ENCODE results near the gene ARHGAP1.

Gene ARHGAP1

DNA sequence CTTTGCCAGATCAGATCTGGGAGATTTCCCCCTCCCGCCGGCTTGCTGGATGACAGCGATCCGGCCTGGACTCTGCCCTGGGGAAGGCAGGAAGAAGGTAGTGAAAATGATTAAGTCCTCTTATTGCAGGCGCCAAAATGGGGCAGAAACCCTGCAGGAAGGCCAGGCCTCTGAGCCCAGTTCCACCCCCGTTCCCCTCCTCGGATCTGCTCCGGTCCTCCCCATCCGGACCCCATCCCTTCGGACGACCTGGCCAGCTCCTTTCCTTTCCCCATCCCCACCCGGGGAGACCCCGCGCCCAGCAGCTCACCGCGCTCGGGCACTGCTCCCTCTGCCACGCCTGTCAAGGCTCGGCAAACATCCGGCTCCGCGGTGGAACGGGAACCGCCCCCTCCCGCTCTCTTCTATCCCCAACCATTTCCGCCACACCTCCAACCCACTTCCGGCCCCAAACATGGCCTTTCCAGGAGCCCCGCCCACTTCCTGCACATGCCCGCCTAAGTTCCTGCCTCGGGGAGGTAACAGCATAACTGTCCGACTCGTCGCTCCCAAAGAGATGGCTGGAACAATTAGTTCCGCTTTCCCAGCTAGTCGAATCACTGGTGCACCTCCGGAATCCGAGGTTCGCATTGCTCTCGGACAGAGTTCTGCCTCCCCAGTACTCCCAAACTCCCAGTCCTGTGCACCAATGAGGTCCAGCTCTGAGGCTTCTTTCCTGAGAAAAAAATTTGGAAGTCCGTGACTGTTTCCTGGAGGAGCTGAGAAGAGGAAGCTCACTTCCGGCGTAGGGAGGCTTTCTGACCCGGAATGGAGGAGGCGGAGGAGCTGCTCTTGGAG lies at the start of gene ARHGAP1, which contains the start of gene ZNF408:
Gene ARHGAP1, minus strand, starts transcription at position 379 of the 837 bp plus-strand sequence. CDS start 4,512 bp downstream, outside the sequence.
Gene ZNF408, plus strand, starts transcription at position 791 of the 837 bp plus-strand sequence. Its CDS starts 17 bp downstream, at position 808.
- DNase-seq (ENCODE audit: low read depth in 1 of 2, low spot score in 1 of 2), result peak; percentile 97 to 98

DNA sequence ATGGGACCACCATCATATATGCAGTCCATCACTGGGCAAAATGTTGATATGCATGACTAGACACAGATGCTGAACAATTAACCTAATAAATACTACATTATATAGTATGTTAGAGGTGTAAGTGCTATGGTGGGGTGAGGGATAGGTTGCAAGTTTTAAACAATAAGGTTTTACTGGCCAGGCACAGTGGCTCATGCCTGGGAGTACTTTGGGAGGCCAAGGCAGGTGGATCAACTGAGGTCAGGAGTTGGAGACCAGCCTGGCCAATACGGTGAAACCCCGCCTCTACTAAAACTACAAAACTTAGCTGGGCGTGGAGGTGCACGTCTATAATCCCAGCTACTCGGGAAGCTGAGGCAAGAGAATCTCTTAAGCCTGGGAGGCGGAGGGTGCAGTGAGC lies 46.7 kb upstream of the ARHGAP1 start:
- DNase-seq (ENCODE audit: low read depth in 1 of 2, low spot score in 1 of 2), result no peak

DNA sequence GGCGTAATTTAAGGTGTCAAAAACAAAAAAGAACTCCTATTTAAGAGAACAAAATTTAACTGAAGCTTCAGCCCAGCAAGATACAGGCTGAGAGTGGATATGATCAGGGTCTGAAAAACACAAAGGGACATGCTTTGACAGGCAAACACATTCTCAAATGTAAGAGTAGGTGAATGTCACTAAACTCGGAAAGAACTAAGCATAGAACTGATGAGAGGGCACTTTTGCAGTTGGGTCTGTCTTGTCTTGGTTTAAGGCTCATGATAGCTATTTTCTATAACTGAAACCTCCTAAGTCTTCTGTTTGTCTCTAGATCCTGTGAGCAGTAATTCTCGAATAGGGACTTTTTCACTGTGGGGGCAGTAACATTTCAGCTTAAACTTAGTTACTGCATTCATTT lies 45.6 kb upstream of the ARHGAP1 start:
- no peak for DNase-seq (ENCODE audit: low read depth in 1 of 2, low spot score in 1 of 2)

- DNase-seq (ENCODE audit: low read depth in 1 of 2, low spot score in 1 of 2), result no peak
These were observed 44.9 kb upstream of the ARHGAP1 start for GRCh38 chr11:46745328-46745727.

DNA sequence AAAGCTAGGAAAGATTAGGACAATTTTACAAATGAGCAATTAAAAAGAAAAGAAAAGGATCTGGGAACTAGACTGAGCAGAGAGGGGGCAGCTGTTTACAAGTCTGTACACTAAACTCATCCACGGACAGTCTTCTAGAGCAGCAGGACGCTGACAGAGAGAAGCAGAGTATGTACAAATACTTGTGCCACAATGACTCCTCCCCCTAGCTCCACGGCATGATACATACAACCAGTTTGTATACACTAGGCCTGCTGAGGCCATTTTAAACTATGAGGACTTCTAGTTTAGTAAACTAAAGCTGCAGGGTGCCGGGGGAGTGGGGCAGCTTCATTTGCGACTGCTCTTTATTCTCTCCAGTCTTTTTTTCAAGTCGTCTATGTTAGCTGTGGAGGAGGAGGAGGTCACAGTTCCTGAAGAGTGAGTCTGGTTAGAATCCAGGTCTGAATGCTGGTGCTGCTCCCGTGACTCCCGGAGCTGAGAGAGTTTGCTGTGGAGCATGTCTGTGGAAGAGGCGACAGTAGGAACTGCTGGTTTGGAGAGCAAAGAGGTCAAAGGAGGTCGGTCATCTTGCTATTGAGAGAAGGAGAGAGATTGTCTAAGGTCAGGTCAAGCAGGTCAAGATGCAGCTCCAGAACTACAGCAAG lies 43.4 kb upstream of the ARHGAP1 start:
- no peak for DNase-seq (ENCODE audit: low read depth in 1 of 2, low spot score in 1 of 2)

DNA sequence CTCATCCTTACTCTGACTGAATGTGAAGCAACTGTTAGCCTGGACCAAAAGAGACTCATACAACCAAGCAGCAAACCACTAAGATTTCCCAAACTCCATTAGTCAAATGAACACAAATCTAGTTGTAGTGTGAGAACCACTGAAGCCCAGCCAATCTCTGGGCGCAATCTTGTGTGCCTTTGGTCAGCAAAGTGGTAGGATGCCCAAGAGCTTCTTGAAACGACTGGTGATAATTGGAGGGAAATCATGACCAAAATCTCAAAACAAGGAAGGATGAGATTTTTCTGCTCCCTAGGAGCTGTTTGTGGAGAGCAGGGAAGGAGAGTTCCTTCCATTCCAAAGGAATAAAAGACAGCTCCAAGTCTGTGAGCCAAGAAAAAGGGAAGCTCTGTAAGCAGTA lies 42.6 kb upstream of the ARHGAP1 start:
- no peak for DNase-seq (ENCODE audit: low read depth in 1 of 2, low spot score in 1 of 2)

GRCh38 chr11:46741600-46742484 lies 41.4 kb upstream of the ARHGAP1 start:
- DNase-seq (ENCODE audit: low read depth in 1 of 2, low spot score in 1 of 2), result no peak

DNA sequence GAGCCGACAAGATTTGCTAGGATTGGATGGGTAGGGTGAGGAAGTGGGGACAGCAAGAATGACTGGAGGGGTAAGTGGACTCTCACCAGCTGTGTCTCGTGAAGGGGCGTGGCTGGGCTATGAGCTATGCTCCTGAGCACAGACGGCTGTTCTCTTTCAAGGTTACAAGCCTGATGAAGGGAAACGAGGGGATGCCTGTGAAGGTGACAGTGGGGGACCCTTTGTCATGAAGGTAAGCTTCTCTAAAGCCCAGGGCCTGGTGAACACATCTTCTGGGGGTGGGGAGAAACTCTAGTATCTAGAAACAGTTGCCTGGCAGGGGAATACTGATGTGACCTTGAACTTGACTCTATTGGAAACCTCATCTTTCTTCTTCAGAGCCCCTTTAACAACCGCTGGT lies 38.5 kb upstream of the ARHGAP1 start:
- no peak for DNase-seq (ENCODE audit: low read depth in 1 of 2, low spot score in 1 of 2)

- no peak for DNase-seq (ENCODE audit: low read depth in 1 of 2, low spot score in 1 of 2)
These were observed 37.3 kb upstream of the ARHGAP1 start for GRCh38 chr11:46737699-46738098.

DNA sequence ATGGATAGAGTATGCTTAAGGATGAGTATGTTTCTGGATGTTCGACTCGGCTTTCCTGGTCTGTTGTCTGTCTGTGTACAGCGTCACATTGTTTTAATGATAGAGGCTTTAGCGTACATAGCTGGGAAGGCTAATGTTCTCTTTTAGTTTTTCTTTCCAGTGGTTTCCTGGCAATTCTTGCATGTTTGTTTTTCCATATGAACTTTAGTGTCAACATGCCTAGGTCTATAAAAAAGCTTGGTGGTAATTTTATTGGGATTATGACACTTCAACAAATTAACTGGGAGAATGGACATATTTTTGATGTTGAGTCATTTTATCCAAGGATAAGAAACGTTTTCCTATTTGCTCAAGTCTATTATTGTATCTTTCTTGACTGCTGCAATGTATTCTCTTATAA lies 36.2 kb upstream of the ARHGAP1 start:
- no peak for DNase-seq (ENCODE audit: low read depth in 1 of 2, low spot score in 1 of 2)

- no peak for DNase-seq (ENCODE audit: low read depth in 1 of 2, low spot score in 1 of 2)
These were observed 35.7 kb upstream of the ARHGAP1 start for GRCh38 chr11:46736146-46736545.

GRCh38 chr11:46733234-46733633 lies 32.8 kb upstream of the ARHGAP1 start:
- DNase-seq (ENCODE audit: low read depth in 1 of 2, low spot score in 1 of 2), result no peak

GRCh38 chr11:46731545-46731944 lies 31.1 kb upstream of the ARHGAP1 start:
- DNase-seq (ENCODE audit: low read depth in 1 of 2, low spot score in 1 of 2), result no peak

GRCh38 chr11:46729110-46730027 lies 28.9 kb upstream of the ARHGAP1 start:
- no peak for DNase-seq (ENCODE audit: low read depth in 1 of 2, low spot score in 1 of 2)

- no peak for DNase-seq (ENCODE audit: low read depth in 1 of 2, low spot score in 1 of 2)
These were observed 28.2 kb upstream of the ARHGAP1 start for GRCh38 chr11:46728659-46729040.

DNA sequence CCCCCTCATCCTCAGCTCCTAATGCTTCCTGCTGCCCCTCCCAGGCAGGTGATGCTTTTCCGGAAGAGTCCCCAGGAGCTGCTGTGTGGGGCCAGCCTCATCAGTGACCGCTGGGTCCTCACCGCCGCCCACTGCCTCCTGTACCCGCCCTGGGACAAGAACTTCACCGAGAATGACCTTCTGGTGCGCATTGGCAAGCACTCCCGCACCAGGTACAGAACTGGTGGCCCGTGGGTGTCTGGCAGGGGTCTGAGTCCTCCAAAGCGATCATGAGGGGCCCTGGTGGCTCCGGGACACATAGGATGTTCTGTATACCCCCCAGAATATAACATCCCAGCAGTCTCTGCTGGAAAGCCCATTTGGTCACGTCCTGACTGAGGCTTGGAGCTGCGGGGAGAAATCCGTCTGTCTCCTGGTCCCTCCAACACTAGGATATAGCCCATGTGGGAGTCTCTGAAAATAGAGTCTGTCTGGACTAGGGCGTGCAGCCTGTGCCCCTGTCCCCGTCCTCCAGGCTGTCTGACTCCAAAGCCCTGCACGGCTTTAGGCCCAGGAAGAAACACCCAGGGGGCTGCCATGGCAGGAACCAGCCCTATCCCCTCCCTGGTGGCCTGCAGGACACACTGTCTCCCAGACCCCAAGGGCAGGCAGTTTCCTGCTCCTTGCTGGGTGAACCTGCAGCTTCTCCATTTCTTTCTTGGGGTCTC lies 27.7 kb upstream of the ARHGAP1 start:
- DNase-seq (ENCODE audit: low read depth in 1 of 2, low spot score in 1 of 2), result no peak

GRCh38 chr11:46726206-46726862 lies 25.9 kb upstream of the ARHGAP1 start:
- DNase-seq (ENCODE audit: low read depth in 1 of 2, low spot score in 1 of 2), result no peak

- no peak for DNase-seq (ENCODE audit: low read depth in 1 of 2, low spot score in 1 of 2)
These were observed 25.2 kb upstream of the ARHGAP1 start for GRCh38 chr11:46725338-46726205.
